C4-2B (cell line): Measurements from ENCODE around the gene RTL3.

ENCODE experiments used
- ZFX ChIP-seq: fragments of 450-650 bp; IDR thresholded peaks from 2 replicates; pipeline ENCODE4 v1.6.1; 2017
- TF ChIP-seq, protein P1 (sequence below): fragments of 450-650 bp; conservative IDR thresholded peaks from 2 replicates; pipeline ENCODE4 v1.5.1; 2017; ENCODE audit warnings: mild to moderate bottlenecking

DNA sequence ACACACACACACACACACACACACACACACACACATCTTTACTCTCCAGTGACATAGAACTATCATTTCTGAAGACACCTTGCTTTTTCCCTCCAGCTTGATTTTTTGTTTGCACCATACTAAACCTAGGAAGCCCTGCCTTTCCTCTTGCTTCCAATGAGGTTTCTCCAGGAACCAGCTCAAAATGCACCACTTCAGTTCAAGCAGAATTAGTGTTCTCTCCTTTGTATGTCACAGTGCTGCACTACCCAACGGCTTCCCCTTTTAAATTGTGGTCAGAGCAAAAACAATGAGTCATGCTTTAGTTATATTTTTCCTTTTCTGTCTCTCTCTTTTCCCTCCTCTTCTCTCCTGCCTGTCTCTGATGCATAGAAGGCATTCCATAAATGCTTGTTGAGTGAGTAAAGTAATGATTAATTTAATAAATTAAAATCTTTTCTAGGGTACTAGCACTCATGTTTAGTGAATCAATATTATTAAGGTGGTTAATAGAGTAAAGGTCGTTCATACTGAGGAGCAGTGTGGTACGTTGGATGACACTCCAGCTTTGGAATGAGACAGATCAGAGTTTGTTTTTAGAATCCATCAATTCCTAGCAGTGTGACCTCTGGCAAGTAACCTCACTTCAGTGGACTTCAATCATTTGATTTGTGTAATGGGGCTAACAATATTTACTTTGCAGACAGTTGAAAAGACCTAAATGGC, 5.9 kb downstream of the RTL3 start:
- TF ChIP-seq, protein P1, sequence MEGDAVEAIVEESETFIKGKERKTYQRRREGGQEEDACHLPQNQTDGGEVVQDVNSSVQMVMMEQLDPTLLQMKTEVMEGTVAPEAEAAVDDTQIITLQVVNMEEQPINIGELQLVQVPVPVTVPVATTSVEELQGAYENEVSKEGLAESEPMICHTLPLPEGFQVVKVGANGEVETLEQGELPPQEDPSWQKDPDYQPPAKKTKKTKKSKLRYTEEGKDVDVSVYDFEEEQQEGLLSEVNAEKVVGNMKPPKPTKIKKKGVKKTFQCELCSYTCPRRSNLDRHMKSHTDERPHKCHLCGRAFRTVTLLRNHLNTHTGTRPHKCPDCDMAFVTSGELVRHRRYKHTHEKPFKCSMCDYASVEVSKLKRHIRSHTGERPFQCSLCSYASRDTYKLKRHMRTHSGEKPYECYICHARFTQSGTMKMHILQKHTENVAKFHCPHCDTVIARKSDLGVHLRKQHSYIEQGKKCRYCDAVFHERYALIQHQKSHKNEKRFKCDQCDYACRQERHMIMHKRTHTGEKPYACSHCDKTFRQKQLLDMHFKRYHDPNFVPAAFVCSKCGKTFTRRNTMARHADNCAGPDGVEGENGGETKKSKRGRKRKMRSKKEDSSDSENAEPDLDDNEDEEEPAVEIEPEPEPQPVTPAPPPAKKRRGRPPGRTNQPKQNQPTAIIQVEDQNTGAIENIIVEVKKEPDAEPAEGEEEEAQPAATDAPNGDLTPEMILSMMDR: no peak
- TF ChIP-seq ZFX: no peak
